ENCODE data around the gene CTIF. TPM values are rescaled to one million over a fixed set of nuclear protein-coding genes. Genes with fewer than 3 reads are reported as not detected.

CTIF gene
- total RNA-seq, 1 experiment from 2014 or later, result 5.8 TPM

DNA sequence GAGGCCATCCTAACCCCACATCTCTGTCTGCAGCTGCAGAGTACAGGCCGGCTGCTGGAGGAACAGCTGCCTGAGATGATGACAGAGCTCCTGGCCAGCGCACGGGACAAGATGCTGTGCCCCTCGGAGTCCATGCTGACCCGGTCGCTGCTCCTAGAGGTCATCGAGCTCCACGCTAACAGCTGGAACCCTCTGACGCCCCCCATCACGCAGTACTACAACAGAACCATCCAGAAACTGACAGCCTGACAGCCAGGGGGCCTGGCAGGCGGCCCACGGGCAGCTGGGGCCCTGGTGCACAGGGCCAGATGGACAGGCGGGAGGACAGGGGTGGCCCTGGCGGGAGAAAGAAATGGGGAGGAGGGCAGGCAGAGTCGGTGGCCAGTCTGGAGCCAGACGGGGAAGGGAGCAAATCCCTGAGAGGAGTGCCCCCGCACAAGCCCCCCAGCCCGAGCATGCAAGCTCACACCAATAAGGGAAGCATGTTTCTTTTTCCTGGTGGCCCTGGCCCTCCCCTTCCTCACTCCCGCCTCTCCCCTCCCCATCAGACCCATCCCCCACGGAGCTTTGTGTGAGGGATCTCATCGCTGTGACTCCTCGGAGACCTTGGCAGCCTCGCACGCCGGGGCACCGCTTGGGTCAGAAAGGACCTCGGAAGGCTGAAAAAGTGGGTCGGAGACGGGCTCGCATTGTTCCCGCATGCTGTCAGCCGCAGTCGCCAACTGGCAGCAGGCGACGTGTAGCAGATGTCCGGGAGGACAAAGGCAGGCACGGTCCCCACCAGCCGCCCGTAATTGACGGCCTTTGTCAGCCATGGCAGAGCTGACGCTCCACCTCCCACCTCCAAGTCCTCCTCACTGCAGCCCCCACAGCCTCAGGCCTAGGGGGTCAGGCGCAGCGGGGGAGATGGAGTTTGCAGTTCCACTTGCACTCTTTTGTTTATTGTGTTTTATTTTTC lies 320.8 kb downstream of the CTIF start:
- no peak overlapping the region for H3K9ac ChIP-seq (ENCODE audit: low read length)
- no peaks in the 10 kb centered on the region for H3K9me2 ChIP-seq (replicated peaks; ENCODE audit: low read length)
- TF ChIP-seq EZH2 (IDR thresholded peaks at IDR 0.05; ENCODE audit: low read length, unreplicated experiment) (no peak), EZH2phosphoT487 (IDR thresholded peaks at IDR 0.05; ENCODE audit: borderline replicate concordance, low read length) (no peak)
- TF ChIP-seq, protein P1, sequence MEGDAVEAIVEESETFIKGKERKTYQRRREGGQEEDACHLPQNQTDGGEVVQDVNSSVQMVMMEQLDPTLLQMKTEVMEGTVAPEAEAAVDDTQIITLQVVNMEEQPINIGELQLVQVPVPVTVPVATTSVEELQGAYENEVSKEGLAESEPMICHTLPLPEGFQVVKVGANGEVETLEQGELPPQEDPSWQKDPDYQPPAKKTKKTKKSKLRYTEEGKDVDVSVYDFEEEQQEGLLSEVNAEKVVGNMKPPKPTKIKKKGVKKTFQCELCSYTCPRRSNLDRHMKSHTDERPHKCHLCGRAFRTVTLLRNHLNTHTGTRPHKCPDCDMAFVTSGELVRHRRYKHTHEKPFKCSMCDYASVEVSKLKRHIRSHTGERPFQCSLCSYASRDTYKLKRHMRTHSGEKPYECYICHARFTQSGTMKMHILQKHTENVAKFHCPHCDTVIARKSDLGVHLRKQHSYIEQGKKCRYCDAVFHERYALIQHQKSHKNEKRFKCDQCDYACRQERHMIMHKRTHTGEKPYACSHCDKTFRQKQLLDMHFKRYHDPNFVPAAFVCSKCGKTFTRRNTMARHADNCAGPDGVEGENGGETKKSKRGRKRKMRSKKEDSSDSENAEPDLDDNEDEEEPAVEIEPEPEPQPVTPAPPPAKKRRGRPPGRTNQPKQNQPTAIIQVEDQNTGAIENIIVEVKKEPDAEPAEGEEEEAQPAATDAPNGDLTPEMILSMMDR (conservative IDR thresholded peaks at IDR 0.05; ENCODE audit: low read depth, low read length), result no peak
- H3K4me1 ChIP-seq (ENCODE audit: insufficient read depth, low read length), result no peaks in the 10 kb centered on the region
- BruUV-seq (replicated peaks), result no TSS peak
- no peak overlapping the region for H3K4me2 ChIP-seq (ENCODE audit: low read length)
- ChIA-PET POLR2A (ENCODE audit: unreplicated experiment) (no interaction called here), CTCF (no interaction called here)
- intact Hi-C loops (cut with micrococcal nuclease), result no loop called here
- H3K36me3 ChIP-seq (ENCODE audit: low read depth, low read length), result no peaks in the 10 kb centered on the region
- no peak overlapping the region for H2AFZ ChIP-seq (ENCODE audit: low read length)
- no peaks in the 10 kb centered on the region for H3K79me2 ChIP-seq (ENCODE audit: low read length)
- no peak for DNase-seq
- no peaks in the 10 kb centered on the region for H3K27me3 ChIP-seq (ENCODE audit: low read length)
- no peak overlapping the region for H3K4me3 ChIP-seq (ENCODE audit: low read length)
- no peak overlapping the region for H3K27ac ChIP-seq (ENCODE audit: low read length)
- H4K20me1 ChIP-seq (ENCODE audit: low read length), result no peaks in the 10 kb centered on the region
- no peaks in the 10 kb centered on the region for H3F3A ChIP-seq (ENCODE audit: low read length, unreplicated experiment)
- no peak for ATAC-seq
- H3K9me3 ChIP-seq (ENCODE audit: low read length), result no peaks in the 10 kb centered on the region

DNA sequence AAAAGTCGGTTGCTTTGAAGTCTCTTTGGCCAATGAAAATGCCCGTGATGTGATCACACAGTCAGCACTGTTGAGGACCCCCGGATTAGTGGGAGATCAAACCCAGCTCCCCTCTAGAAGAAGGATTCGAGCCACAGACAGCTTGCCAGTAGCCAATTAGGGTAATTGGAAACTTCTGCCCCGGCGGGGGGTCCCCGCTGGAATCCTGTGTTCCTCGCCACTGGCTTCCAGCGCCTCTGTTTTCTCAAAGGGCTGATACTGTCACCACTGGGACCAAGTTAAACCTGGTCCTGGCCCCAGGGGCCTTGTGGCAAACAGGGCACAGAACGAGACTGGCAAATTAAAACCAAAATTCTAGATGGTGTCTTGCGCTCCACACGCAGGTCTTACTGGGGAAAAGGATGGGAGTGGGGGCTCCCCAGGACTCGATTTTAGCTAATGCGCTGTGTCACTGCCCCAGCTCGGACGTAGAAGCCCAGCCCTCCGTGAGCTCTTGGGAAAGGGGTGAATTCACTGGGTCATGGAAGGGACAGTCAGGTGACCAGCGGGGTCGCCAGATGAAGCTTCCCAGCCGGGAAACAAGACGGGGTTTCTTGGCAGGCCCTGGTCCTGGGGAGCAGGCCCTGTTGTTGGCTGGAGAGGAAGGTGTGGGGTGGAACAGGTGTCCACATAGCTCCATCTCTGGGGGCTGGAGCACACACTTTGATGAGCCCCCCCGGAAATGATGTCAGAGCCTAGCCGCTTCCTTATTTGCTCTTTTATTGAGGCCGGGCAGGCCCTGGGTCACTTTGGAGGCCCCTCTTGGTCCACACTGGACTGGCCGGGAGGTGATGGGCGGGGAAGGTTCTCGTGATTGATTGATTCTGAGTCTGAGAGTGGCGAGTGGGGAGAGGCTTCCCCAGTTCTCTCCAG lies 321.7 kb downstream of the CTIF start:
- Histone ChIP-seq H4K20me1 (ENCODE audit: low read length) (no peaks in the 10 kb centered on the region), H3K36me3 (ENCODE audit: low read depth, low read length) (no peaks in the 10 kb centered on the region), H2AFZ (ENCODE audit: low read length) (no peak overlapping the region), H3K9me3 (ENCODE audit: low read length) (no peaks in the 10 kb centered on the region), H3K4me3 (ENCODE audit: low read length) (no peak overlapping the region), H3K79me2 (ENCODE audit: low read length) (no peaks in the 10 kb centered on the region), H3K4me2 (ENCODE audit: low read length) (no peak overlapping the region), H3F3A (ENCODE audit: low read length, unreplicated experiment) (no peaks in the 10 kb centered on the region), H3K9me2 (replicated peaks; ENCODE audit: low read length) (no peaks in the 10 kb centered on the region), H3K4me1 (ENCODE audit: insufficient read depth, low read length) (no peaks in the 10 kb centered on the region), H3K9ac (ENCODE audit: low read length) (no peak overlapping the region), H3K27ac (ENCODE audit: low read length) (no peak overlapping the region), H3K27me3 (ENCODE audit: low read length) (no peaks in the 10 kb centered on the region)
- ChIA-PET CTCF (no interaction called here), POLR2A (ENCODE audit: unreplicated experiment) (no interaction called here)
- ATAC-seq (no peak), DNase-seq (no peak)
- TF ChIP-seq, protein P1 (conservative IDR thresholded peaks at IDR 0.05; ENCODE audit: low read depth, low read length), result no peak
- TF ChIP-seq EZH2phosphoT487 (IDR thresholded peaks at IDR 0.05; ENCODE audit: borderline replicate concordance, low read length) (no peak), EZH2 (IDR thresholded peaks at IDR 0.05; ENCODE audit: low read length, unreplicated experiment) (no peak)
- BruUV-seq (replicated peaks), result no TSS peak
- intact Hi-C loops (cut with micrococcal nuclease), result no loop called here
